Liver (tissue), 9 donors: Measurements from ENCODE around the gene DNAJC15. TPM values are rescaled to one million over a fixed set of nuclear protein-coding genes. Genes with fewer than 3 reads are reported as not detected.

Source experiments
- DNase-seq: peaks from one replicate; pipeline ENCODE4 v3.0.0-alpha.2; 2017; ENCODE audit warnings: low spot score
- H3K27ac ChIP-seq, 2 donors: one replicate each; pipeline ENCODE4 v1.7.0; 2013; ENCODE audit warnings: inconsistent platforms in 2 of 2, low read length in 2 of 2, control low read depth in 1 of 2, low read depth in 1 of 2, mild to moderate bottlenecking in 1 of 2
- H3K27me3 ChIP-seq, 4 donors: one replicate each; pipeline versions ENCODE4 v1.6.1 to v1.7.0; 2013; ENCODE audit warnings: low read length in 3 of 4, inconsistent platforms in 1 of 4, mild to moderate bottlenecking in 1 of 4, moderate library complexity in 1 of 4; ENCODE audit not compliant: control insufficient read depth in 4 of 4, insufficient read depth in 4 of 4
- H3K36me3 ChIP-seq, 4 donors: one replicate each; pipeline versions ENCODE4 v1.6.1 to v1.7.0; 2013; ENCODE audit warnings: low read length in 3 of 4, mild to moderate bottlenecking in 3 of 4, low read depth in 1 of 4, moderate library complexity in 1 of 4; ENCODE audit not compliant: control insufficient read depth in 4 of 4, insufficient read depth in 3 of 4
- H3K4me1 ChIP-seq, 4 donors: one replicate each; pipeline versions ENCODE4 v1.6.1 to v1.7.0; 2013; ENCODE audit warnings: low read length in 3 of 4, mild to moderate bottlenecking in 3 of 4, moderate library complexity in 1 of 4; ENCODE audit not compliant: control insufficient read depth in 4 of 4, insufficient read depth in 4 of 4
- H3K4me3 ChIP-seq, 3 donors: one replicate each; pipeline versions ENCODE4 v1.6.1 to v1.7.0; 2013; ENCODE audit warnings: low read length in 3 of 3, control low read depth in 1 of 3, low read depth in 1 of 3, mild to moderate bottlenecking in 1 of 3
- H3K9ac ChIP-seq, 2 donors: one replicate each; pipeline ENCODE4 v1.7.0; 2013; ENCODE audit warnings: low read length in 2 of 2, mild to moderate bottlenecking in 2 of 2, moderate library complexity in 2 of 2, control low read depth in 1 of 2, low read depth in 1 of 2
- H3K9me3 ChIP-seq, 4 donors: one replicate each; pipeline versions ENCODE4 v1.6.1 to v1.7.0; 2013; ENCODE audit warnings: low read length in 3 of 4; ENCODE audit not compliant: control insufficient read depth in 4 of 4
- CTCF ChIP-seq: fragments of 150-350 bp; IDR thresholded peaks from 2 replicates; pipeline ENCODE4 v1.5.1; 2017; ENCODE audit warnings: improper control_type of control experiment, low read depth, low read length; ENCODE audit not compliant: missing input control
- FOXA1 ChIP-seq: IDR thresholded peaks from 2 replicates; pipeline ENCODE4 v1.6.1; 2016; ENCODE audit warnings: antibody characterized with exemption
- GABPA ChIP-seq, 2 donors: IDR thresholded peaks in 1 of 2; conservative IDR thresholded peaks in 1 of 2; 2 replicates each; pipeline ENCODE4 v1.6.1; 2016; ENCODE audit warnings: antibody characterized with exemption in 2 of 2, mild to moderate bottlenecking in 1 of 2, moderate library complexity in 1 of 2
- JUND ChIP-seq, 2 donors: IDR thresholded peaks; 2 replicates each; pipeline ENCODE4 v1.6.1; 2016; ENCODE audit warnings: antibody characterized with exemption in 2 of 2
- NR2F2 ChIP-seq: IDR thresholded peaks from 2 replicates; pipeline ENCODE4 v1.6.1; 2016; ENCODE audit warnings: antibody characterized with exemption
- RAD21 ChIP-seq, 2 donors: IDR thresholded peaks; 2 replicates each; pipeline ENCODE4 v1.6.1; 2016; ENCODE audit warnings: antibody characterized with exemption in 2 of 2, mild to moderate bottlenecking in 2 of 2
- REST ChIP-seq: IDR thresholded peaks from 2 replicates; pipeline ENCODE4 v1.6.1; 2016; ENCODE audit warnings: antibody characterized with exemption, mild to moderate bottlenecking
- TAF1 ChIP-seq: conservative IDR thresholded peaks from 2 replicates; pipeline ENCODE4 v1.6.1; 2016; ENCODE audit warnings: antibody characterized with exemption, mild to moderate bottlenecking
- WGBS: extraction: QIAGEN DNeasy Blood & Tissue Kit; methylation state at CpG from one replicate; pipeline ENCODE4 v1.1.7; 2013; 5-methylcytosine and 5-hydroxymethylcytosine counted together
- polyA plus RNA-seq, 2 donors: library from polyadenylated mRNA; stranded (reverse) in 1 of 2; unstranded in 1 of 2; fragments of 200-250 nt in 1 of 2; fragments of >200 nt in 1 of 2; fragmentation: Nextera tagmentation in 1 of 2; extraction: Ambion mirVana in 1 of 2; gene quantifications; one replicate each; pipeline versions ENCODE4 v1.2.1 to v1.2.3, GENCODE V29; 2013 to 2015
- total RNA-seq, 2 donors: library from RNA; depleted of rRNA; stranded (reverse); fragments of >200 nt; gene quantifications; one replicate each; pipeline ENCODE4 v1.2.3, GENCODE V29; 2014
- TF ChIP-seq, protein P1 (sequence below): IDR thresholded peaks from 2 replicates; pipeline ENCODE4 v1.6.1; 2016; ENCODE audit warnings: antibody characterized with exemption
- TF ChIP-seq, protein P2 (sequence below): IDR thresholded peaks from 2 replicates; pipeline ENCODE4 v1.6.1; 2016; ENCODE audit warnings: antibody characterized with exemption
- donor health status: healthy.
- donor health status: healthy.
- donor health status: healthy.
- donor health status: healthy.
- donor health status: healthy.

The DNAJC15 gene
- total and polyA plus RNA-seq, 4 donors = 5.8 to 55.4 (median 14.0) TPM

- TF ChIP-seq, protein P1, sequence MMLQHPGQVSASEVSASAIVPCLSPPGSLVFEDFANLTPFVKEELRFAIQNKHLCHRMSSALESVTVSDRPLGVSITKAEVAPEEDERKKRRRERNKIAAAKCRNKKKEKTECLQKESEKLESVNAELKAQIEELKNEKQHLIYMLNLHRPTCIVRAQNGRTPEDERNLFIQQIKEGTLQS = no peak
Measured at GRCh38 chr13:43150369-43151207, 127.2 kb downstream of the DNAJC15 start (continued).

GRCh38 chr13:43153436-43154090 lies 130.2 kb downstream of the DNAJC15 start:
- Histone ChIP-seq H3K9me3 (no peaks in the 10 kb centered on the region), H3K4me1 (no peaks in the 10 kb centered on the region), H3K27me3 (peaks cover 0 to 8% (median 0%) of the 10 kb centered on the region in 4 donors), H3K27ac (no peak overlapping the region), H3K9ac (no peak overlapping the region), H3K4me3 (no peak overlapping the region), H3K36me3 (no peaks in the 10 kb centered on the region)
- WGBS = 90% methylated on average over 14 of the region's 14 CpGs
- TF ChIP-seq FOXA1 = no peak
- no peak for TF ChIP-seq CTCF
- no peak for TF ChIP-seq REST
- no peak for TF ChIP-seq GABPA (IDR thresholded peaks at IDR 0.05 in 1 of 2, conservative IDR thresholded peaks at IDR 0.05 in 1 of 2)
- TF ChIP-seq, protein P2, sequence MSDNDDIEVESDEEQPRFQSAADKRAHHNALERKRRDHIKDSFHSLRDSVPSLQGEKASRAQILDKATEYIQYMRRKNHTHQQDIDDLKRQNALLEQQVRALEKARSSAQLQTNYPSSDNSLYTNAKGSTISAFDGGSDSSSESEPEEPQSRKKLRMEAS = no peak
- TF ChIP-seq NR2F2 = no peak
- TF ChIP-seq JUND (IDR thresholded peaks at IDR 0.05) = no peak
- TF ChIP-seq RAD21 (IDR thresholded peaks at IDR 0.05) = no peak
- no peak for TF ChIP-seq TAF1
- no peak for DNase-seq

- Histone ChIP-seq H3K4me3 (no peak overlapping the region), H3K9me3 (no peaks in the 10 kb centered on the region), H3K4me1 (no peaks in the 10 kb centered on the region), H3K36me3 (no peaks in the 10 kb centered on the region), H3K27ac (no peak overlapping the region), H3K9ac (no peak overlapping the region), H3K27me3 (peaks cover 0 to 8% (median 0%) of the 10 kb centered on the region in 4 donors)
- DNase-seq = no peak
- 81% methylated on average over 5 of the region's 5 CpGs for WGBS
- TF ChIP-seq JUND (IDR thresholded peaks at IDR 0.05) (no peak), NR2F2 (no peak)
- TF ChIP-seq, protein P2 = no peak
Measured at GRCh38 chr13:43154156-43154651, 130.8 kb downstream of the DNAJC15 start.
